Activated T-cell treated with anti-CD3 and anti-CD28 coated beads, Interleukin-2, amount 50 U/mL, for 24 hours (primary cell): ENCODE data around the gene PDCD1.
A peak's percentile ranks its signal among the peaks of the same experiment; 100 is the strongest.
"Not testable (repeated sequence)": the region's sequence is repeated elsewhere in the genome, so short reads cannot be mapped to it uniquely, and the experiment has no call there.

ENCODE experiments used
- DNase-seq: peaks from one replicate; pipeline ENCODE4 v3.0.0-alpha.2; 2020
- H3K27ac Mint-ChIP-seq: 2 replicates; pipeline ENCODE4 v1.8.0; 2020; ENCODE audit warnings: mild to moderate bottlenecking, mixed read lengths
- H3K27me3 Mint-ChIP-seq: 2 replicates; pipeline ENCODE4 v1.8.0; 2020; ENCODE audit warnings: mixed read lengths
- H3K36me3 Mint-ChIP-seq: 2 replicates; pipeline ENCODE4 v1.8.0; 2020; ENCODE audit warnings: low read depth, mixed read lengths
- H3K4me1 Mint-ChIP-seq: 2 replicates; pipeline ENCODE4 v1.8.0; 2020; ENCODE audit warnings: low read depth, mixed read lengths
- H3K4me3 Mint-ChIP-seq: 2 replicates; pipeline ENCODE4 v1.8.0; 2020; ENCODE audit warnings: mild to moderate bottlenecking, moderate library complexity, mixed read lengths
- H3K9me3 Mint-ChIP-seq: 2 replicates; pipeline ENCODE4 v1.8.0; 2020; ENCODE audit warnings: mixed read lengths

PDCD1 gene

DNA sequence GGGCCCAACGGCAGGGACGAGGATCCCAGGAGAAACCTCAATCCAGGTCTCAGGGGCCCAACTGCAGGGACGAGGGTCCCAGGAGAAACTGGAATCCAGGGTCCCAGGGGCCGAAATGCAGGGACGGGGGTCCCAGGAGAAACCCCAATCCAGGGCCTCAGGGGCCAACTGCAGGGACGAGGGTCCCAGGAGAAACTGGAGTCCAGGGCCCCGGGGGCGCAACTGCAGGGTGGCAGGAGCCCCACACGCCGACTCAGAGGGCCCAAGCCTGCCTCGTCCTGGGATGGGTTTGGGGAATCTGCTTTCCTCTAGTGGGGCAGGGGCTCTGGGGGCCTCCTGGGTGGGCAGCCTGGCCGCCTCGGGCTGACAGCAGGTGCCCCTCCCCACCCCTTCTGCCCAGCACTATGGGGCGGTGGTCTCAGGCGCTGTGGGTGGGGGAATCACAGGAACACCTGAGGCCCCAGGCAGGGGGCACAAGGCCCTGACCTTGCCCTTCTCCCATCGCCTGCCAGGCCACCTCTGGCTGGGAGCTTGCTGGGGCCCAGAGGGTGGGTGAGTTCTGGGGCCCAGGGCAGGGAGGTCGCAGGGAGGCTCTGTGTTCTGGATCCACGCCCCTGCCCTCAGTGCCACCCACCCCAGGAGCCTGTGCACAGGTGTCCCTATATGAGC lies 18.0 kb upstream of the PDCD1 start:
- Mint-ChIP-seq H3K27me3 (no peaks in the 10 kb centered on the region), H3K36me3 (no peaks in the 10 kb centered on the region), H3K4me3 (no peak overlapping the region), H3K9me3 (no peaks in the 10 kb centered on the region), H3K27ac (no peak overlapping the region), H3K4me1 (peaks cover 11% of the 10 kb centered on the region)
- no peak for DNase-seq

DNA sequence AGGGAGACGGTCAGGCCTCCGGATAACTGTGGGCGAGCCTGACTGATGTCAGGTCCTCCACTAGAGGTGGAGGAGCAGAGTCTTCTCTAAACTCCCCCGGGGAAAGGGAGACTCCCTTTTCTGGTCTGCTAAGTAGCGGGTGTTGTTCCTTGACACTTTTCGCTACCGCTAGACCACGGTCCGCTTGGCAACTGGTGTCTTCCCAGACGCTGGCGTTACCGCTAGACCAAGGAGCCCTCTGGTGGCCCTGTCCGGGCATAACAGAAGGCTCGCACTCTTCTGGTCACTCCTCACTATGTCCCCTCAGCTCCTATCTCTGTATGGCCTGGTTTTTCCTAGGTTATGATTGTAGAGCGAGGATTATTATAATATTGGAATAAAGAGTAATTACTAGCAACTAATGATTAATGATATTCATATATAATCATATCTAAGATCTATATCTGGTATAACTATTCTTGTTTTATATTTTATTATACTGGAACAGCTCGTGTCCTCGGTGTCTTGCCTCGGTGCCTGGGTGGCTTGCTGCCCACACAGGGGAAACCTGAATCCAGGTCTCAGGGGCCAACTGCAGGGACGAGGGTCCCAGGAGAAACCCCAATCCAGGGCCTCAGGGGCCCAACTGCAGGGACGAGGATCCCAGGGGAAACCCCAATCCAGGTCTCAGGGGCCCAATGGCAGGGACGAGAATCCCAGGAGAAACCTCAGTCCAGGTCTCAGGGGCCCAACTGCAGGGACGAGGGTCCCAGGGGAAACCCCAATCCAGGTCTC lies 17.2 kb upstream of the PDCD1 start:
- H3K36me3 Mint-ChIP-seq, H3K9me3 Mint-ChIP-seq, DNase-seq, H3K27me3 Mint-ChIP-seq, H3K4me3 Mint-ChIP-seq, H3K27ac Mint-ChIP-seq: not testable (repeated sequence)
- peaks cover 15% of the 10 kb centered on the region for H3K4me1 Mint-ChIP-seq

DNA sequence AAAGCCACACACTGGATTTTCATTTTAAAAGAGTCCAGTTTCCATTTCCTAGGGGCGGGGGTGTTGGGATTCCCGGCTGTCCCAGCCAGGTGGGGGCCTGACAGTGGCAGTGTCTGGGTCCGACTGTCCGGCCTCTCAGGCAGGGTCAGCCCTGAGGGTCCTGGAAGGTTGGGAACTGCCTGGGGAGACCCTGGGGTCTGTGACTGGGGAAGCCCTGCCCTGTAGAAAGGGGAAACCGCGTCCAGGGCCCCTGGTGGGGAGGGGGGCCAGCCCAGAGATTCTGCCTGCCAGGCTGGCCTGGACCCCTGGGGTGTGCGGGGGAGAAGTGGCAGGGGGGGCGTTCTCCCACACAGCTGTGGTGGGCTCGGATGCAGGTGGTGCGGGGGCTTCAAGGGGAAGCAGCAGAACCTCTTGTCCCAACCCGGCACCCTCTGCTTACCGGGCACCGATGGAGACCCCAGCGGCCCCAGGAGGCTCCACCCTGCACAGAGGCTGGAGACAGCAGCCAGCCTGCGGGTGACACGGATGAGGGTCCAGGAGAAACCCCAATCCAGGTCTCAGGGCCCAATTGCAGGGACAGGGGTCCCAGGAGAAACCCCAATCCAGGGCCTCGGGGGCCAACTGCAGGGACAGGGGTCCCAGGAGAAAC lies 15.7 kb upstream of the PDCD1 start:
- no peak overlapping the region for H3K27ac Mint-ChIP-seq
- no peaks in the 10 kb centered on the region for H3K27me3 Mint-ChIP-seq
- no peaks in the 10 kb centered on the region for H3K9me3 Mint-ChIP-seq
- no peak overlapping the region for H3K4me3 Mint-ChIP-seq
- H3K36me3 Mint-ChIP-seq: no peaks in the 10 kb centered on the region
- DNase-seq: no peak
- H3K4me1 Mint-ChIP-seq: peaks cover 16% of the 10 kb centered on the region

DNA sequence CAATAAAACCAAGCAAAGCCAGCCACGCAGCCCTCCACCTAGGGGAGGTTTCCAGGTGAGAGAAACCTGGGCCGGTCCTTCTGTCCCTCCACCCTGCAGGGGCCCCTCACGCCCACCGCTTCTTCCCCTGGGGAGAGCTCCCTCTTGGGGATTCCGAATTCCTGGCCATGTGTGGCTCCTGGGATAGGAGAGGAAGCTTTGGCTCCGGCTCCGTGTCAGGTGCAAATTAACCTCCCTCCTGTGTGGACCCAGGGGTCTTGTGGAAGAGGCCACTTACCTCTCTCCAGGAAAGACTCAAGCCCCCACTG lies 15.1 kb upstream of the PDCD1 start:
- Mint-ChIP-seq H3K9me3 (no peaks in the 10 kb centered on the region), H3K27me3 (no peaks in the 10 kb centered on the region), H3K4me1 (peaks cover 22% of the 10 kb centered on the region), H3K4me3 (no peak overlapping the region), H3K36me3 (no peaks in the 10 kb centered on the region), H3K27ac (no peak overlapping the region)
- DNase-seq: no peak

DNA sequence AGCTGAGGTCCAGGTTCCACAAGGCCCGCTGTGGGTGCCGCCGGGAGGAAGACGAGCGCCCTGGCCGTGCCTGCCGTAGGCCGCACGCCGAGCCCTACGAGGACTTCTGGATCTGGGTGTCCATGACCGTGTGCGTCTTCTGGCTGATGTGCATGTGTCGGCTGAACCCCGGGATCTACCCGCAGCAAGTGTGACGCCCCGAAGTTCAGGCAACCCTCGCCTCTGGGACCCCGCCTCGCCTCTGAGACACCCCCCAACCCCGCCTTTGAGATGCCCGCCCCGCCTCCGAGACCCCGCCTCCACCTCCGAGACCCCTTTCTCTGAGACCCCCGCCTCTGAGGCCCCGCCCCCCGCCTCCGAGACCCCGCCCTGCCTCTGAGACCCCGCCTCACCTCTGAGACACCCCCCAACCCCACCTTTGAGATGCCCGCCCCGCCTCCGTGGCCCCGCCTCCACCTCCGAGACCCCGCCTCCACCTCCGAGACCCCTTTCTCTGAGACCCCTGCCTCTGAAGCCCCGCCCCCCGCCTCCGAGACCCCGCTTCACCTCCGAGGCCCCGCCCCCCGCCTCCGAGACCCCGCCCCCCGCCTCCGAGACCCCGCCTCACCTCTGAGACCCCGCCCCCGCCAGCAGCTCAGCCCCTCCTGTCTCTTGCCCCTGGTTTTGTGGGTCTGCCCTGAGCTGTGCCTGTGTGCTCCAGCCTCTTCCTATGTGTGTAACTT lies 14.5 kb upstream of the PDCD1 start:
- no peaks in the 10 kb centered on the region for H3K9me3 Mint-ChIP-seq
- H3K27me3 Mint-ChIP-seq: no peaks in the 10 kb centered on the region
- H3K4me3 Mint-ChIP-seq: no peak overlapping the region
- no peak for DNase-seq
- H3K4me1 Mint-ChIP-seq: peaks cover 28% of the 10 kb centered on the region
- H3K27ac Mint-ChIP-seq: no peak overlapping the region
- no peaks in the 10 kb centered on the region for H3K36me3 Mint-ChIP-seq

DNA sequence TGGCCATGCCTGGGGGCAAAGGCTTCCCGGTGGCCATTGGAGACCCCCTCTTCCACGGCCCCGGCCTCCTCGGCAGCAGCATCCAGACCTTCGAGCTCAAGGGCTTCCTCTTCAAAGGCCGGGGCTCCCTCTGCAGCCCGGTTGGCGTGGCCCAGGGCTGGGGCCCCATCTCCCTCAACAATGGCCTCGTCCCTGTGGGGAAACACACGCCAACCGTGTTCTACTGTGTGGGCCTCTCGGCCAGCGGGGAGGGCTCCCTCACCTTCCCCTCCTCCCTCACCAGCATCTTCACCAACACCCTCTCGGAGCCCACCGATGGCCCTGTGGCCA lies 13.6 kb upstream of the PDCD1 start:
- no peak for DNase-seq
- Mint-ChIP-seq H3K4me3 (no peak overlapping the region), H3K4me1 (peaks cover 37% of the 10 kb centered on the region), H3K27me3 (no peaks in the 10 kb centered on the region), H3K36me3 (no peaks in the 10 kb centered on the region), H3K27ac (no peak overlapping the region), H3K9me3 (no peaks in the 10 kb centered on the region)

DNA sequence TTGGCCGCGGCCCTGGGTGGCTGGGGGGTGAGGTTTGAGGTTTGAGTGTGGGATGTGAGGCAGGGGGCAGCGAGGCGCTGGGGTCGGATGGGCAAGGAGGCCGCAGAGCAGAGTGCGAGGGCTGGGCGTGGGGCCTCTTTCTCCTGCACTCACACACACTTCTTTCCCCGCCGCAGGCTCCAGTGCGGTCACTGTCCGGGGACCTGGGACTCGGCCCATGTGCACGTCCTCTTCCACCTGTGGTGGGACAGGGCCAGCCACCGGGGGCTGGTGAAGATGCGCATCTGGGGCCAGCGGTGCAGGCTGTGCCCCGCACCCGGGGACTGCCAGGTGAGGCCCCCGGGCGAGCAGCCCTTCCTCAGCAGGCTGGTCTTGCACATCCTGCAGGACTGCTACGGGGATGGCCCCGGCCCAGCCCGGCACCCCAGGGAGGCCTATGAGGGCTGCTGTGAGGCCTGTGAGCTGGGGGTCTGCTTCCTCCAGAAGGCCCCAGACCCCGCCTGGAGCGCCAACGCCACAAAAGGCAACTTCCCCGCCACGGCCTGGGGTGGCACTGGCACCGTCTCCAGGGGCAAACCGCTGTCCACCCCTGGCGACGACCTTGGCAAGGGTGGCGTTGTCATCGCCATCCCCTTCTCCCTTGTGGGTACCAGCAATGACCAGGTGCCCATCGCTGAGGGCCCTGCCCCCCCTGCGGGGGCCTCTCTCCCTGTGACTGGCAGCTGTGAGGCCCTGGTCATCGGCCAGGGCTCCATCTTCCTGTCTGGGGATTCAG lies 13.0 kb upstream of the PDCD1 start:
- Mint-ChIP-seq H3K9me3 (no peaks in the 10 kb centered on the region), H3K36me3 (no peaks in the 10 kb centered on the region), H3K27me3 (no peaks in the 10 kb centered on the region), H3K27ac (peak overlapping the region; percentile 61), H3K4me3 (no peak overlapping the region), H3K4me1 (peaks cover 43% of the 10 kb centered on the region)
- DNase-seq: no peak

DNA sequence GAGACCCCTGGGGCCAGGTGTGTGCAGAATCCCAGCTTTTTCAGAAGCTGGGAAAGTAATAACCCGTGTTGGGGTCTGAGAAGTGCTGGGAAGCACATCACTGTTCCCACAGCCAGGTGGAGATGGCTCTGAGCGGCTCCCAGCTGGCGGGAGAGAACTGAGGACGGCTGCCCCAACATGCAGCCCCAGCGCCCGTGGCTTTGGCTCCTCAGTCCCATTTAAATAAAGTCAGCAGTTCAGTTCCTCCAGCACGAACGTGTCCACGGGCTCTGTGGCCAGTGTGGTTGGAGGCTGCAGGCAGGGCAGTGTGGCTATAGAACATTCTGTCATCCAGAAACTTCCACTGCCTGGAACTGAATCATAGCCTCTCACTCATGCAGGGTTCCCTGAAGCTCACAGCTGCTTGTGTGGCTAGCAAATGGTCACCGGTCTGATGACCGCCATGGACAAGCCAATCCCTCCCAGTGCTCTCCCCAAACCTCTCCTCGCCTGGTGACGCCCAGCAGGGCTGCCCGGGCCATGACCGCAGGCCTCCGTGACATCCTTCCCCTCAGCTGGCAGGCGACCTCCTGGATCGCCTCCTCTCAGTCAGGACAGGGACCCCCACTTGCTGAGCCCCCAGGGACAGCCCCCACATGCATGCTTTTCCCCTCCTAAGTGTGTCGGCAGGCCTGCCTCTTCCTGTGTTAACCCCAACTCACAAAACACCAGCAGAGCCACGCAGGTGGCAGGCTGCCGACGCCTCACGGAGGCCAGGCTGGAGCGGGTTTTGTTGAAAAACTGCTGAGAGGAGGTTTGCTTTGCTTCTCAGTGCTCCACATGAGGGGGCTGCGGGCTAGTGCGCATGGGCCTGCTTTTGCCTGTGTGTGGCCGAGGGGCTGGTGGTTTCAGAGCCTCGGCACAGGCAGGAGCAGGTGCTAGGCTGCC lies 12.2 kb upstream of the PDCD1 start:
- no peak overlapping the region for H3K4me3 Mint-ChIP-seq
- peak overlapping the region; percentile 61 for H3K27ac Mint-ChIP-seq

DNA sequence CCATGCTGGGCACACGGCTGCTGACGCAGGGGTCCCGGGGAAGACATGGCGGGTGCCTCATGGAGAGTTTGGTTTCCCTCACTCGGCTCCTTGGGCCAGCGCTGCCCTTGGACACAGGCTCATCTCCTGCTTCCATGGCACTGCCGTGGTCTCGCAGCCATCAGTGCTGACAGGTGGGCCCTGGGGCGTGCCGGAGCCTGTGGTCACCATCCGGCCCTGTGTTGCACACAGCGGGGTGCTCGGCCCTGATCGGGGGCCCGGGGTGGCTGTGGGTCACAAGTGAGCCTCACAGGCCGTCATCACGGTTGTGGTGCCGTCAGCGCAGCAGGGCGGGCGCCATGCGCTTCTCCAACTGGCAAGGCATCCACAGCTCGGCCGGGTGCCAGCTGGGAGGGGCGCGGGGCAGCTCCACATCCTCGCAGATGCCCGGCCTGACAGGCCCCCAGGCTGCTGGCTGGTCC lies 11.4 kb upstream of the PDCD1 start:
- DNase-seq: no peak
- Mint-ChIP-seq H3K36me3 (no peaks in the 10 kb centered on the region), H3K9me3 (no peaks in the 10 kb centered on the region), H3K4me1 (peaks cover 48% of the 10 kb centered on the region), H3K27ac (no peak overlapping the region), H3K27me3 (no peaks in the 10 kb centered on the region), H3K4me3 (no peak overlapping the region)

More for the DNA sequence above, 12.2 kb upstream of the PDCD1 start:
- Mint-ChIP-seq H3K4me1 (peaks cover 44% of the 10 kb centered on the region), H3K9me3 (no peaks in the 10 kb centered on the region), H3K36me3 (no peaks in the 10 kb centered on the region), H3K27me3 (no peaks in the 10 kb centered on the region)
- no peak for DNase-seq

DNA sequence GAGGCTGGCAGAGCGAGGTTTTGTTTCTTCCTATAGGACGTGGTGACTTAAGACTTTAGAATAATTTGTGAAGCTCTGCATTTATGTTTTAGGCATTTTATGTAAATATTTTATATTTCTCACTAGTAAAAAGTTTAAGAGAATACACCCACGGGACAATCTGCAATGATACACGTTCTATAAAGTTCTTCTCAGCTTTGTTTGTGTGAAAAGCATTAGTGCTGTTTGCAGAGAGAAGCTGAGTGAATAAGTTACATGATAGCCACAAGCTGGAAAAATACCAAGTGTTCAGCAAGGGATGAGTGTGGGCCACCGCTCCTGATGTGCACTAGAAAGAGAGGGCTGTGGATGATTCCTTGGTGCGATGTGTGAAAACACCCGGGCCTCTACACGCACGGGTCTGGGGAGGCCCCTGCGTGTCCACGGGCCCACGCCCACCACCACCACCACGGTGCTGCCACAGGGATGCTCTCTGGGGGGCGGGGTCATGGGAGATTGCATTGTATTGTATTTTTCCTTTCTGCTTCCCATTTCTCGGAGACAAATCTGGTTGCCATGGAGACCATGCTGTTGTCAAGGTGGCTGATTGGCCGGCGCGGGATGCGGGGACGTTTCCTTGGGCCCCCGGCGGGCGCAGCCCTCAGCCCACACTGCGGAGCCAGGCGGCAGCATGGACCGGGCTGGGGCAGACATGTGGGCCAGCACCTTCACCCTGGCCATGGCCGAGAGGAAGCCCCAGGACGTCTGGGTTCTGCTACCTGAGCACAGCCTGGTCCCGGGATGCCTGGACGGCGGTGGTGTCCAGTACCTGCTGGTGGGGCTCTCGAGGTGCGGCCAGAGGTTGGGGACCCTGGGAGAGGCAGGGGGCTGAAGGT lies 10.6 kb upstream of the PDCD1 start, which contains the start of gene RTP5:
Gene RTP5 (plus strand): TSS at position 643 of the 875 bp plus-strand sequence. CDS start 28 bp downstream, at position 671.
- no peaks in the 10 kb centered on the region for H3K36me3 Mint-ChIP-seq
- DNase-seq: no peak
- H3K4me3 Mint-ChIP-seq: no peak within 1 kb of the TSS
- H3K4me1 Mint-ChIP-seq: peaks cover 56% of the 10 kb centered on the region
- H3K27me3 Mint-ChIP-seq: no peaks in the 10 kb centered on the region
- H3K27ac Mint-ChIP-seq: peak within 1 kb of the TSS; percentile 12
- peaks cover 4% of the 10 kb centered on the region for H3K9me3 Mint-ChIP-seq

DNA sequence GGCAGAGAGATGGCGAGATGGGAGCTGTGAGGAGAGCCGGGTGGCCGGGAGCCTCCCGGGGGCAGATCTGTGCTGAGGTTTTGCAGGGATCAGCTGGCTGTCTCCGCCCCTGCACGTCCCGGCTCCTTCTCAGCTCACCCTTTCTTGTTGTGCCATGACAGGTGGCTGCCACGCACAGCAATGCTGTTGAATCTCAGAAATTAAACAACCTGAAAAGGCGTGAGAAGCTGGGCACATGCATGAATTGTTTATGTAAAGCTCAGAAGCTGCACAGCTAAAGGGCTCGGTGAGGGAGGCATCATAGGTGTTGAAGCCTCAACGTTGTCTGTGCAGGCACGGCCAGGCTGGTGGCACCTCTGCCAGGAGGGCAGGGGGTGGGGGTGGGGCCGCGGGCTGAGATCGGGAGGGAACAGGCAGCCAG lies 10.0 kb upstream of the PDCD1 start:
- Mint-ChIP-seq H3K27ac (peak overlapping the region; percentile 12), H3K36me3 (no peaks in the 10 kb centered on the region), H3K4me1 (peaks cover 61% of the 10 kb centered on the region), H3K27me3 (no peaks in the 10 kb centered on the region), H3K4me3 (no peak overlapping the region), H3K9me3 (peaks cover 8% of the 10 kb centered on the region)
- DNase-seq: no peak

DNA sequence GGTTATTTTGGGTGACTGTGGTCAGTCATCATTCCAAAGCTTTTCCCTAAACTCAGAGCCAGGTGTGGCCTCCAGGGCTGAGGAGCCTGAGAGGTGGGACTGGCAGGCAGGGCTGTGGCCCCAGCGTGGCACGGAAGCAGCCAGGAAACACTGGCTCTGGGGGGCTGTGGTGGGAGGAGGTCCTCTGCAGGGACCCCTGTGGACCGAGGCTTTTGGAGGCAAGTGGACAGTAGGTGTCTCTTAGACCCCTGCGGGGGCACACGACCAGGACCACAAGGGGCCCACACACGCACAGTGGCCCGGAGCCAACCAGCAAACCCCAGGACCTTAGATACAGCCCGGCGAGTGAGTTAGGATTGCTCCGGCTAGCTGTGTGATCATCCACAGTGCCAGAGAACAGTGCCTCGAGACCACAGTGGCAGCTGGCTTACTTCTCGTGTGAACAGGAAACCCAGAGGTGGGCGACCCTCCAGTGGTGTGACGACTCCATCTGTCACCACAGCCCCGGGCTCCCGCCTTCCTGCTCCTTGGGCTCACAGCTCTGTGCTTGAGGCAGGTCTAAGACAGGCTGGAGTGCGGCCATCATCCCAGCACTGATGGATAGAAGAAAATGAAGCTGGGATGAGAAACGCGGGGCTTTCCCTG lies 9.2 kb upstream of the PDCD1 start:
- no peaks in the 10 kb centered on the region for H3K27me3 Mint-ChIP-seq
- peaks cover 68% of the 10 kb centered on the region for H3K4me1 Mint-ChIP-seq
- peak; percentile 72 for DNase-seq
- peak overlapping the region; percentile 12 for H3K27ac Mint-ChIP-seq
- no peaks in the 10 kb centered on the region for H3K36me3 Mint-ChIP-seq
- no peak overlapping the region for H3K4me3 Mint-ChIP-seq
- peaks cover 8% of the 10 kb centered on the region for H3K9me3 Mint-ChIP-seq
